Measurements from ENCODE around the gene PLBD2. TPM values are rescaled to one million over a fixed set of nuclear protein-coding genes. Genes with fewer than 3 reads are reported as not detected.

Gene PLBD2
- total RNA-seq, 1 donor from 2014 or later: 38.1 TPM

- intact Hi-C loops (cut with DNase I): no loop called here
- DNase-seq (ENCODE audit: extremely low spot score in 2 of 2): no peak
- H3K4me1 ChIP-seq: peaks cover 45% of the 10 kb centered on the region
- peaks cover 0 to 17% of the 10 kb centered on the region in 2 donors for H3K36me3 ChIP-seq
- no peaks in the 10 kb centered on the region for H3K9me3 ChIP-seq
- H3K27ac ChIP-seq: peak overlapping the region; percentile 19
- no peak overlapping the region for H3K4me3 ChIP-seq
- no peak for TF ChIP-seq POLR2A (IDR thresholded peaks at IDR 0.05)
- TF ChIP-seq CTCF (IDR thresholded peaks at IDR 0.05): no peak
- no peak for TF ChIP-seq POLR2AphosphoS5 (IDR thresholded peaks at IDR 0.05; ENCODE audit: insufficient read depth in 1 of 2, low read depth in 1 of 2)
- no peaks in the 10 kb centered on the region for H3K27me3 ChIP-seq
Observed at GRCh38 chr12:113329022-113329790, 29.2 kb upstream of the PLBD2 start.

- TF ChIP-seq POLR2A (IDR thresholded peaks at IDR 0.05) (no peak), POLR2AphosphoS5 (IDR thresholded peaks at IDR 0.05; ENCODE audit: insufficient read depth in 1 of 2, low read depth in 1 of 2) (no peak), CTCF (IDR thresholded peaks at IDR 0.05) (no peak)
- intact Hi-C loops (cut with DNase I): loop anchor here (10.0 kb wide), 1 partner anchor 135 kb away; no protein-coding TSS in a partner anchor
Observed at GRCh38 chr12:113329791-113330417, 28.5 kb upstream of the PLBD2 start.

GRCh38 chr12:113330505-113330904 lies 27.9 kb upstream of the PLBD2 start:
- TF ChIP-seq CTCF (IDR thresholded peaks at IDR 0.05) (no peak), POLR2AphosphoS5 (IDR thresholded peaks at IDR 0.05; ENCODE audit: insufficient read depth in 1 of 2, low read depth in 1 of 2) (no peak), POLR2A (IDR thresholded peaks at IDR 0.05) (no peak)
- Histone ChIP-seq H3K4me1 (peaks cover 47% of the 10 kb centered on the region), H3K27ac (no peak overlapping the region), H3K36me3 (peaks cover 0 to 17% of the 10 kb centered on the region in 2 donors), H3K27me3 (no peaks in the 10 kb centered on the region), H3K9me3 (no peaks in the 10 kb centered on the region), H3K4me3 (no peak overlapping the region)
- intact Hi-C loops (cut with DNase I): loop anchor here (10.0 kb wide), 1 partner anchor 136 kb away; no protein-coding TSS in a partner anchor
- no peak for DNase-seq (ENCODE audit: extremely low spot score in 2 of 2)

More at GRCh38 chr12:113329791-113330417, 28.5 kb upstream of the PLBD2 start:
- peaks cover 47% of the 10 kb centered on the region for H3K4me1 ChIP-seq
- no peaks in the 10 kb centered on the region for H3K27me3 ChIP-seq
- no peak for DNase-seq (ENCODE audit: extremely low spot score in 2 of 2)
- H3K27ac ChIP-seq: peak overlapping the region; percentile 19
- no peaks in the 10 kb centered on the region for H3K9me3 ChIP-seq
- H3K36me3 ChIP-seq: peaks cover 0 to 17% of the 10 kb centered on the region in 2 donors
- H3K4me3 ChIP-seq: no peak overlapping the region

- DNase-seq (ENCODE audit: extremely low spot score in 2 of 2): no peak
- intact Hi-C loops (cut with DNase I): loop anchor here (10.0 kb wide), 1 partner anchor 138 kb away; no protein-coding TSS in a partner anchor
- no peak for TF ChIP-seq CTCF (IDR thresholded peaks at IDR 0.05)
- no peak for TF ChIP-seq POLR2AphosphoS5 (IDR thresholded peaks at IDR 0.05; ENCODE audit: insufficient read depth in 1 of 2, low read depth in 1 of 2)
- no peak for TF ChIP-seq POLR2A (IDR thresholded peaks at IDR 0.05)
- H3K27me3 ChIP-seq: no peaks in the 10 kb centered on the region
- no peaks in the 10 kb centered on the region for H3K9me3 ChIP-seq
- H3K27ac ChIP-seq: no peak overlapping the region
- H3K4me1 ChIP-seq: peaks cover 33% of the 10 kb centered on the region
- H3K4me3 ChIP-seq: peak overlapping the region; percentile 84
- H3K36me3 ChIP-seq: peaks cover 0 to 17% of the 10 kb centered on the region in 2 donors
Observed at GRCh38 chr12:113332688-113333417, 25.5 kb upstream of the PLBD2 start.

Measured in vagina (tissue), 2 donors.